Sciatic nerve (tissue), 2 donors: Measurements from ENCODE around the gene LRRC7. TPM values are rescaled to one million over a fixed set of nuclear protein-coding genes. Genes with fewer than 3 reads are reported as not detected.
"Not testable (repeated sequence)": the region's sequence is repeated elsewhere in the genome, so short reads cannot be mapped to it uniquely, and the experiment has no call there.

Experiments
- ATAC-seq: fragments of 200-7000 bp; cut with Tn5 transposase; one replicate; pipeline ENCODE4 v1.9.1; 2020; ENCODE audit warnings: mild to moderate bottlenecking, moderate library complexity
- DNase-seq: peaks from one replicate; pipeline ENCODE4 v3.0.0-alpha.2; 2020; ENCODE audit warnings: low spot score
- intact Hi-C: fragments of 100-400 bp; cut with DNase I; formaldehyde crosslinking; loops from one replicate; pipeline ENCODE4 v1.14.2; 2022
- total RNA-seq: library from RNA; stranded (reverse); fragmentation: NEBNext Ultra II Directional; extraction: Animal tissue kit (Norgen Biotek cat#: 25700); gene quantifications from one replicate; pipeline ENCODE4 v1.2.1, GENCODE V29; 2021
- donor health status: DM: no; HTN: no; CAD: no.
- donor health status: DM: no; HTN: no; CAD: no.

The LRRC7 gene
- total RNA-seq, 1 donor from 2014 or later, result 42.4 TPM

GRCh38 chr1:70044832-70045231, 477.1 kb downstream of the LRRC7 start:
- intact Hi-C loops, result no loop called here
- no peak for DNase-seq
- ATAC-seq, result no peak

DNA sequence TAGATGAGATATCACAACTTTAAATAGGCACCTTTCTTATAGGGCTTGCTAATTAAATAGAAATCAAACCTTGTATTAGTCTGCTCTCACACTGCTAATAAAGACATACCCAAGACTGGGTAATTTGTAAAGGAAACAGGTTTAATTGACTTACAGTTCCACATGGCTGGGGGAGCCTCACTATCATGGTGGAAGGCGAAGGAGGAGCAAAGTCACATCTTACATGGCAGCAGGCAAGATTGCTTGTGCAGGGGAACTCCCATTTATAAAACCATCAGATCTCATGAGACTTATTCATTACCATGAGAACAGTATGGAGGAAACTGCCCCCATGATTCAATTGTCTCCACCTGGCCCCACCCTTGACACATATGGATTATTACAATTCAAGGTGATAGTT, 477.9 kb downstream of the LRRC7 start:
- DNase-seq, ATAC-seq, intact Hi-C loops: not testable (repeated sequence)

- no peak for DNase-seq
Measured at GRCh38 chr1:70048336-70049094, 480.8 kb downstream of the LRRC7 start.

GRCh38 chr1:70051926-70052325, 484.2 kb downstream of the LRRC7 start:
- ATAC-seq, result no peak
- no peak for DNase-seq
- intact Hi-C loops, result no loop called here

More at GRCh38 chr1:70048336-70049094, 480.8 kb downstream of the LRRC7 start:
- ATAC-seq, result no peak
- intact Hi-C loops, result no loop called here

DNA sequence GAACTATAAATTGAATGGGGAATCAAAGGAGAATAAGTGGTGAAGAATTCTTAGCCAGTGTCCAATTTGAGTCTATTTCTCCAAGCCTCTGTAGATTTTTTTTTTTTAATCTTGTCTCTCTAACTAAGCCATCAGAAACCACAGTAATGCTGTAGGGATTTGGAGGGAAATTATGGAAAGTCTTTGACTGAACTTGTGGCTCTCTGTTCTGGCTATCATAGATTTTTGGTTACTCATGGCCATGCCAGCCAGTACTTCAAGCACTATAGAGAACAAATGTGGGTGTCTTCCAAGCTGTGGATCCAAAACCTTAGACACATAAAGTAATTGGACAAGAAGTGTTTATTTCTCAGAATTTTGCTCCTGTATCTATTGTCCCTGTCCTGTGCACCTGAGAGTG, 489.8 kb downstream of the LRRC7 start:
- no peak for DNase-seq

GRCh38 chr1:70061231-70061630, 493.5 kb downstream of the LRRC7 start:
- intact Hi-C loops, result no loop called here
- no peak for DNase-seq
- no peak for ATAC-seq

More for the DNA sequence above, 489.8 kb downstream of the LRRC7 start:
- intact Hi-C loops, result no loop called here
- no peak for ATAC-seq

DNA sequence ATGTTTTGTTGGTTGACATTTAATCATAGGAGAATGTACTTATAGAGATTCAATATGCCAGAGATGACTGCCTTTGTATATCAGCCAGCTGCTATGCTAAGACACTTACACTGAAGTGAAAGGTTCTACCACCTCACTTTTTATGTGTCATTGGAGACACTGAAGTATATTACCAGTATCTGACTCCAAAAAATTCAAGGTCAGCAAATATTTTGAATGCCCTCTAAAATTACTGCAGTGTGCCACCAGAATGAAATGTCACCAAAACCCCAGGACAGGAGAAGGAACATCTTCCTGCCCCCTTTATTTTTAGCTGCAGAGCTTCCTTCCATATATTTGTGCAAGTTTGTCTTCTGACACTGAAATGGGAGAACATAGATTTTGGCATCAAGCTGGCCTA, 496.1 kb downstream of the LRRC7 start:
- intact Hi-C loops, result no loop called here

DNA sequence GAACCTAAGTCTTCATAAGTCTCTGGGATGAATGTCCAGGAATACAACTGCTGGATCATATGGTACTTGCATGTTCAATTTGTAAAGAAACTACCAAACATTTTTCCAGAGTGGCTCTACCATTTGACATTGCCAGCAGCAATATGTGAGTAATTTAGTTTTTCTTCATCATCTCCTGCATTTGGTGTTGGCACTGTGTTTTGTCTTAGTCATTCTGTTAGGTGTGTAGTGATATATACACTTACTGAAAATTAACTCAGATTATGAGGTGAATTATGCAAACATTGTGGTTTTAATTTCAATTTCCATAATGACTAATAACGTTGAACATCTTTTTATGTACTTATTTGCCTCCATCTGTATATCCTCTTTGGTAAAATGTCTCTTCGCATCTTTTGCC, 499.0 kb downstream of the LRRC7 start:
- intact Hi-C loops, result no loop called here
- ATAC-seq, result no peak
- DNase-seq, result no peak

More for the DNA sequence above, 496.1 kb downstream of the LRRC7 start:
- no peak for DNase-seq
- no peak for ATAC-seq

GRCh38 chr1:70071601-70072000, 503.9 kb downstream of the LRRC7 start:
- ATAC-seq, result peak; percentile 41
- DNase-seq, result no peak
- intact Hi-C loops, result no loop called here

- DNase-seq (no peak), ATAC-seq (no peak)
- intact Hi-C loops, result no loop called here
Measured at GRCh38 chr1:70072231-70072751, 504.6 kb downstream of the LRRC7 start.

- DNase-seq, result no peak
- no peak for ATAC-seq
- intact Hi-C loops, result no loop called here
Measured at GRCh38 chr1:70075761-70076160, 508.0 kb downstream of the LRRC7 start.

- ATAC-seq (no peak), DNase-seq (no peak)
- intact Hi-C loops, result no loop called here
Measured at GRCh38 chr1:70077066-70077465, 509.3 kb downstream of the LRRC7 start.

DNA sequence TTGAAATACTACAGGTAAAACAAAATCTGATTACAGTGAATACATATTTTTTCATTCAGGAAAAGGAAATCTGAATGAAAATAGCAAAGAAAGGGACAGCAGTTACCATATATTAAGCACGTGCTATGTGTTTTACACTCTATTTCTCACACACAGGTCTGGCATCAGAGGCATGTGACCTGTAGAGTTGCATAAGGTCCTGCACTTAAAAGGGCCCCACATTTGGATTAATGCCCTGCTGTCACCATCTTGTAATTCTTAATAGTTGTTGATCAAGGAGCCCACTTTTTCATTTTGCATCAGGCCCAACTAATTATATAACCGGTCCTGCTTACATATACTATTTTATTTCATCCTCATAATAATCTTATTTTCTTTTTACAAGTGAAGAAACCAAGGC, 511.8 kb downstream of the LRRC7 start:
- ATAC-seq (no peak), DNase-seq (no peak)
- intact Hi-C loops, result no loop called here

DNA sequence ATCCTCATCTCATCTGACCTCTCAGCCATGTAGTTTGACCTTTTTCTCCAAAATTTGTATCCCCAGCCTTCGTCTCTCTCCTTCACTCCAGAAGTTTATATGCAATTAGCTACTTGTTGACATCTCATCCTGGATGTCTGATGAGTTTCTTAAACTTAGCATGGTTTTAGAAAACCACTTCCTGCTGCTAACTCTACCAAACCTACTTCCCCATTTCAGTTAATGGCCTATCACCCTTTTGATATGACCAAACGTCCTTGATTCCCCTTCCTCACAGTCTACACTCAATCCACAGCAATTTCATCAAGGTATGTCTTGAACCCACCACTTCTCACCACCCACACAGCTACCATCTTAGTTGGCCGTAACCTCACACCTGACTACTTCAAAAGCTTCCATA, 515.8 kb downstream of the LRRC7 start:
- DNase-seq (no peak), ATAC-seq (no peak)
- intact Hi-C loops, result no loop called here

DNA sequence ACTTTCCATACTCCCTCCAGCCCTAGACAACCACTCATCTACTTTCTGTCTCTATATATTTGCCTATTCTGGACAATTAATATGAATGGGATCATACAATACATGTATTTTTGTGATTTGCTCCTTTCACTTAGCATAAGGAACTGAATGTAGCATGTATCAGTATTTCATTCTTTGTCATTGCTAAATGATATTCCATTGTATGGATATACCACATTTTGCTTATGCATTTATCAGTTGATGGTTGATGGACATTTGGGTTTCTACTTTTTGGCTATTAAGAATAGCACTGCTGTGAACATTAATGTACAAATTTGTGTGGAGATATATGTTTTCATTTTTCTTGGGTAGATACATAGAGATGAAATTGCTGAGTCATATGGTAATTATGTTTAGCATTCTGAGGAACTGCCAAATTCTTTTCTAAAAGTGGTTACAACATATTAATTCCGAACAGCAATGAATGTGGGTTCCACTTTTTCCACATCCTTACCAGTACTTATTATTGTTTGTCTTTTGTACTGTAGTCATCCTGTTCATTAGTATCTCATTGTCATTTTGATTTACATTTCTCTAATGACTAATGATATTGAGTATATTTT, 516.7 kb downstream of the LRRC7 start:
- ATAC-seq (no peak), DNase-seq (no peak)
- intact Hi-C loops, result no loop called here

GRCh38 chr1:70085521-70085920, 517.8 kb downstream of the LRRC7 start:
- DNase-seq (no peak), ATAC-seq (no peak)
- intact Hi-C loops, result no loop called here

- DNase-seq, result no peak
- no peak for ATAC-seq
- intact Hi-C loops, result no loop called here
Measured at GRCh38 chr1:70086897-70087296, 519.2 kb downstream of the LRRC7 start.

DNA sequence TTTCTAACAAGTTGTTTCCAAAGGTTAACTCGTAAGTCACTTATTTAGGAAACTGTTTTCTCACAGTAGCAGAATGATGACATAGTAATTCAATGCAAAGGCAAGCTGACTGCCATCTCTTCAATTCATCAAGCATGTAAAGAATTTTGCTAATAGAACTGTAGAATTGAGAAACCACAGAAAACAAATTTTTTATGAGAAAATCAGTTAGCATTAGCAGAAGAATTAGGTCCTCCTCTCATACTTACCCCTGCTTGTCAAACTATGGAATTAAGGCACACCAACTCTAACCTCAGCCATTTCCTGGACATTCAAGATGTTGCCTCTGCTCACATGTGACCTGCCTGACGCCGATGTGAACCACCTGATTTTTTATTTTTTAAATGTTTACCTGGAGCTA, 522.4 kb downstream of the LRRC7 start:
- intact Hi-C loops, result no loop called here
- DNase-seq (no peak), ATAC-seq (no peak)

DNA sequence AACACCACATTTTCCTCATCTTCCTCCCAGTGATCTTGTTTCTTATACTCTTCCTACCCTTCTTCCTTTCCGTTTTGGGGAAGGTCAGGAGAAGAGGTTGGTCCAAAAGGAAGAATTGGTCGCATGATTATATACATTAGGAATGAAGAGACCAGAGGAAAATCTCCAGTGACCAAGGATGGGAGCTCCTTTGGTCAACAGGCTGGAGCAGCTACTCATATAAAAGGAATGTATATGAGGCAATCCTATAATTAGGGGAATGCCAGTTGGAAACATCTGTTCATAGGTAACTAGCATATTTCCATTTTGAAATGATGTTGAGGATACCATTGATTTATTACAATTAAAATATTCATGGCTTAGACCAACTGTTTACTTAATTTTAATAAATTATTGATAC, 523.2 kb downstream of the LRRC7 start:
- intact Hi-C loops, result no loop called here
- ATAC-seq, result no peak
- no peak for DNase-seq

DNA sequence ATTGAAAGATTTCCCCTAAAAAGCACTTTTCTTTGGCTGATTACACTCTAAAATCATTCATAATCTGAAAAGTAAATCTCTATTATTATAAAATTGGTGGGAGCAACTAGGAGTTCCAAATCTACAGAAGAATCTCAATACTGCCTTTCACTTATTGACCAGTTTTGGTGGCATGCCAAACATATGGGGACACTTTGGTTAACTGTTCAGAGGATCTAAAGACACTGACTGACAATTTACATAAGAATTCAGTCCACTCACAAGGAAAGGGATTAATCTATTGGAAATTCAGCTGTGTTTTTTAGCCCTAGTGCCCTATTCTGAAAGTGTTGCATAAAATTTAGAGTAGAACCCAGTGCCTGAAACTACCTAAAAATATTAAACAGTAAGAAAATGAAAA, 524.1 kb downstream of the LRRC7 start:
- DNase-seq, result no peak
- no peak for ATAC-seq
- intact Hi-C loops, result no loop called here

DNA sequence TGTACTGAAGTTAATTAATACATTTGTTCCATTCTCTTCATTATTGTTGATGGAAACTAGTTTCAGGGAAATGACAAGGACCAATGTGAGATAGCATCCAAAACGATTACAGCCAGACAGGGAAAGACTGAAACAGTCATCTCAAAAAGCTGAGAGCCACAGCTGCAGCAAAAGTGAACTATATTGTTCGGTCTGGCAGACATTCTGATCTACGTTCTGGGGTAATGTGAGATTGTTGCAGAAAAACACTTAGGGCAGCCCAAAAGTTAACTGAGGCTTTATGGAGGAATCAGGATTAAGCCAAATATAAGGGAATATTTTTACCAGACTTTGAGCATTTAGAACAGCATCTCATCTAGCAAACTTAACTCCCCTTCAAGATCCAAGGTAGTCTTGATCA, 524.8 kb downstream of the LRRC7 start:
- DNase-seq (no peak), ATAC-seq (no peak)
- intact Hi-C loops, result no loop called here
